Smooth muscle cell (in vitro differentiated cells): Measurements from ENCODE around the gene FBXO42. TPM values are rescaled to one million over a fixed set of nuclear protein-coding genes. Genes with fewer than 3 reads are reported as not detected.
"Not testable (repeated sequence)": the region's sequence is repeated elsewhere in the genome, so short reads cannot be mapped to it uniquely, and the experiment has no call there.

Experiments used
- DNase-seq: peaks from one replicate; lab custom pipeline; 2025; ENCODE audit not compliant: unreplicated experiment; lab: John Stamatoyannopoulos, UW
- H2AFZ ChIP-seq: fragments of 200-600 bp; sonication (generic); 2 replicates; pipeline ENCODE4 v1.6.0; 2016; ENCODE audit warnings: antibody characterized with exemption, low read depth, mild to moderate bottlenecking
- H3F3A ChIP-seq: fragments of 200-600 bp; sonication (generic); 2 replicates; pipeline ENCODE4 v1.6.0; 2017; ENCODE audit warnings: antibody characterized with exemption, low read depth
- H3K27ac ChIP-seq: fragments of 200-600 bp; sonication (generic); 2 replicates; pipeline ENCODE4 v1.5.1; 2016; ENCODE audit warnings: low read depth, mild to moderate bottlenecking
- H3K27me3 ChIP-seq: fragments of 200-600 bp; sonication (generic); 2 replicates; pipeline ENCODE4 v1.6.1; 2016; ENCODE audit warnings: low read depth, mild to moderate bottlenecking
- H3K36me3 ChIP-seq: fragments of 200-600 bp; sonication (generic); 2 replicates; pipeline ENCODE4 v1.5.1; 2016; ENCODE audit warnings: low read depth
- H3K4me1 ChIP-seq: fragments of 200-600 bp; sonication (generic); 2 replicates; pipeline ENCODE4 v1.5.1; 2016; ENCODE audit warnings: low read depth
- H3K4me2 ChIP-seq: fragments of 200-600 bp; sonication (generic); 2 replicates; pipeline ENCODE4 v1.6.0; 2016; ENCODE audit warnings: mild to moderate bottlenecking
- H3K4me3 ChIP-seq: fragments of 200-600 bp; sonication (generic); 2 replicates; pipeline ENCODE4 v1.5.1; 2016; ENCODE audit warnings: mild to moderate bottlenecking
- H3K79me2 ChIP-seq: fragments of 200-600 bp; sonication (generic); 2 replicates; pipeline ENCODE4 v1.6.0; 2016; ENCODE audit warnings: low read depth, mild to moderate bottlenecking
- H3K9ac ChIP-seq: fragments of 200-600 bp; sonication (generic); 2 replicates; pipeline ENCODE4 v1.6.0; 2016; ENCODE audit warnings: low read depth
- H3K9me3 ChIP-seq: fragments of 200-600 bp; sonication (generic); replicated peaks from 2 replicates; pipeline ENCODE4 v1.5.1; 2016; ENCODE audit warnings: low read depth
- H4K20me1 ChIP-seq: fragments of 200-600 bp; sonication (generic); 2 replicates; pipeline ENCODE4 v1.6.0; 2016; ENCODE audit warnings: low read depth
- WGBS: methylation state at CpG from one replicate; pipeline ENCODE4 v1.1.7; 2016; ENCODE audit warnings: low lambda C conversion rate; 5-methylcytosine and 5-hydroxymethylcytosine counted together
- polyA plus RNA-seq: library from polyadenylated mRNA; unstranded; fragments of >200 nt; fragmentation: Nextera tagmentation; extraction: Ambion mirVana; gene quantifications from 2 replicates; pipeline ENCODE4 v1.2.1, GENCODE V29; 2016
- total RNA-seq: library from RNA; depleted of rRNA; stranded (reverse); fragments of >200 nt; gene quantifications from 2 replicates; pipeline ENCODE4 v1.2.3, GENCODE V29; 2014
- TF ChIP-seq, protein P1 (sequence below): fragments of 200-600 bp; sonication (generic); IDR thresholded peaks from 2 replicates; pipeline ENCODE4 v1.5.1; 2017; ENCODE audit warnings: borderline replicate concordance, mild to moderate bottlenecking, antibody characterized with exemption; ENCODE audit not compliant: insufficient read depth, poor library complexity, severe bottlenecking

FBXO42 gene
- total and polyA plus RNA-seq, 2 experiments from 2014 or later, result 14.7 to 22.6 TPM

DNA sequence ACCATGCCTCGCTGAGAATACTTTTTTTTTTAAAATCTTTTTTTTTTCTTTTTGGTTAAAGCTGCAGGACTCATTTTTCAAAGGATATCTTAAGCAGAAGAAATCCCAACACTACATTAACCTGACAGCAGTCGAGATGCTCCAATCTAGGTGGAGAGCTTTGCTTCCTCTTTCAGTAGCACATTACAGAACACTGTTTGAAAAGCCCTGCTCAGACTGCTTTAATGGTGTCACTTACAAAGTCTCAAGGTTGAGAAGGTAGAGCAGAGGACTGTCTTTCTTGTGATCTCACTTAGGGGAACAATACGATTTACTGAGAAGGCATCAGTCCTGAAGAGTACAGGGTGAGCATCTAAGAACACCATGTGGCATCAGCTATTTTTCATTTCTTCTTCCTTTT, 94.3 kb downstream of the FBXO42 start:
- H3K4me3 ChIP-seq, result no peak overlapping the region
- H4K20me1 ChIP-seq, result peaks cover 86% of the 10 kb centered on the region
- no peaks in the 10 kb centered on the region for H3K27me3 ChIP-seq
- no peak overlapping the region for H3K9ac ChIP-seq
- no peaks in the 10 kb centered on the region for H3K79me2 ChIP-seq
- H2AFZ ChIP-seq, result no peak overlapping the region
- 91% methylated on average over 3 of the region's 3 CpGs for whole genome bisulfite sequencing
- H3F3A ChIP-seq, result no peaks in the 10 kb centered on the region
- no peaks in the 10 kb centered on the region for H3K9me3 ChIP-seq
- no peak overlapping the region for H3K4me2 ChIP-seq
- H3K27ac ChIP-seq, result no peak overlapping the region
- TF ChIP-seq, protein P1, sequence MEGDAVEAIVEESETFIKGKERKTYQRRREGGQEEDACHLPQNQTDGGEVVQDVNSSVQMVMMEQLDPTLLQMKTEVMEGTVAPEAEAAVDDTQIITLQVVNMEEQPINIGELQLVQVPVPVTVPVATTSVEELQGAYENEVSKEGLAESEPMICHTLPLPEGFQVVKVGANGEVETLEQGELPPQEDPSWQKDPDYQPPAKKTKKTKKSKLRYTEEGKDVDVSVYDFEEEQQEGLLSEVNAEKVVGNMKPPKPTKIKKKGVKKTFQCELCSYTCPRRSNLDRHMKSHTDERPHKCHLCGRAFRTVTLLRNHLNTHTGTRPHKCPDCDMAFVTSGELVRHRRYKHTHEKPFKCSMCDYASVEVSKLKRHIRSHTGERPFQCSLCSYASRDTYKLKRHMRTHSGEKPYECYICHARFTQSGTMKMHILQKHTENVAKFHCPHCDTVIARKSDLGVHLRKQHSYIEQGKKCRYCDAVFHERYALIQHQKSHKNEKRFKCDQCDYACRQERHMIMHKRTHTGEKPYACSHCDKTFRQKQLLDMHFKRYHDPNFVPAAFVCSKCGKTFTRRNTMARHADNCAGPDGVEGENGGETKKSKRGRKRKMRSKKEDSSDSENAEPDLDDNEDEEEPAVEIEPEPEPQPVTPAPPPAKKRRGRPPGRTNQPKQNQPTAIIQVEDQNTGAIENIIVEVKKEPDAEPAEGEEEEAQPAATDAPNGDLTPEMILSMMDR, result no peak
- no peak for DNase-seq
- peaks cover 9% of the 10 kb centered on the region for H3K36me3 ChIP-seq
- H3K4me1 ChIP-seq, result no peaks in the 10 kb centered on the region

GRCh38 chr1:16257556-16257955, 94.7 kb downstream of the FBXO42 start:
- not testable (repeated sequence) for H2AFZ ChIP-seq, H3K79me2 ChIP-seq, H3K9me3 ChIP-seq, H3K9ac ChIP-seq, DNase-seq, H3F3A ChIP-seq, H3K36me3 ChIP-seq, H3K4me1 ChIP-seq, H3K27me3 ChIP-seq, H3K27ac ChIP-seq, H3K4me2 ChIP-seq, H3K4me3 ChIP-seq
- 90% methylated on average over 3 of the region's 3 CpGs for WGBS
- peaks cover 86% of the 10 kb centered on the region for H4K20me1 ChIP-seq

- TF ChIP-seq, protein P1, result no peak
- Histone ChIP-seq H3K9ac (peak overlapping the region; percentile 31), H3K4me1 (no peaks in the 10 kb centered on the region), H2AFZ (no peak overlapping the region), H3K9me3 (no peaks in the 10 kb centered on the region), H3K27me3 (no peaks in the 10 kb centered on the region), H4K20me1 (peaks cover 76% of the 10 kb centered on the region), H3K4me2 (no peak overlapping the region), H3K79me2 (no peaks in the 10 kb centered on the region), H3K27ac (no peak overlapping the region), H3K36me3 (peaks cover 9% of the 10 kb centered on the region), H3F3A (no peaks in the 10 kb centered on the region), H3K4me3 (no peak overlapping the region)
- WGBS, result 75% methylated on average over 4 of the region's 4 CpGs
- no peak for DNase-seq
Observed at GRCh38 chr1:16256478-16256877, 95.8 kb downstream of the FBXO42 start.

GRCh38 chr1:16254263-16254928, 97.9 kb downstream of the FBXO42 start:
- no peak overlapping the region for H3K4me2 ChIP-seq
- H3K4me3 ChIP-seq, result no peak overlapping the region
- no peak overlapping the region for H2AFZ ChIP-seq
- no peak overlapping the region for H3K27ac ChIP-seq
- peaks cover 71% of the 10 kb centered on the region for H4K20me1 ChIP-seq
- DNase-seq, result no peak
- H3K4me1 ChIP-seq, result no peaks in the 10 kb centered on the region
- no peaks in the 10 kb centered on the region for H3K79me2 ChIP-seq
- no peak overlapping the region for H3K9ac ChIP-seq
- no peaks in the 10 kb centered on the region for H3K9me3 ChIP-seq
- H3F3A ChIP-seq, result peaks cover 5% of the 10 kb centered on the region
- 90% methylated on average over 4 of the region's 4 CpGs for WGBS
- H3K36me3 ChIP-seq, result peaks cover 9% of the 10 kb centered on the region
- no peaks in the 10 kb centered on the region for H3K27me3 ChIP-seq
- TF ChIP-seq, protein P1, result no peak
